Psoas muscle (tissue), 8 donors: ENCODE results near the gene PLCD1. TPM values are rescaled to one million over a fixed set of nuclear protein-coding genes. Genes with fewer than 3 reads are reported as not detected.

Source experiments
- ATAC-seq, 4 donors: fragments of 200-7000 bp; cut with Tn5 transposase; one replicate each; pipeline ENCODE4 v1.9.1; 2020; ENCODE audit warnings: moderate library complexity in 3 of 4, mild to moderate bottlenecking in 2 of 4
- DNase-seq, 2 donors: peaks; one replicate each; pipeline ENCODE4 v3.0.0-alpha.2; 2020
- H3K27ac ChIP-seq: fragments of 200-600 bp; one replicate; pipeline ENCODE4 v1.8.0; 2022
- H3K27me3 ChIP-seq, 3 donors: fragments of 200-600 bp in 1 of 3; one replicate each; pipeline versions ENCODE4 v1.6.1 to v1.8.0; 2013 to 2022; ENCODE audit warnings: low read length in 2 of 3, mild to moderate bottlenecking in 2 of 3, moderate library complexity in 1 of 3; ENCODE audit not compliant: insufficient read depth in 3 of 3
- H3K36me3 ChIP-seq, 2 donors: fragments of 200-600 bp in 1 of 2; one replicate each; pipeline versions ENCODE4 v1.6.1 to v1.8.0; 2013 to 2022; ENCODE audit warnings: low read depth in 1 of 2, mild to moderate bottlenecking in 1 of 2, moderate library complexity in 1 of 2; ENCODE audit not compliant: insufficient read depth in 1 of 2
- H3K4me1 ChIP-seq: fragments of 200-600 bp; one replicate; pipeline ENCODE4 v1.8.0; 2022
- H3K4me3 ChIP-seq: fragments of 200-600 bp; one replicate; pipeline ENCODE4 v1.8.0; 2022; ENCODE audit warnings: mild to moderate bottlenecking
- H3K9me3 ChIP-seq: fragments of 200-600 bp; one replicate; pipeline ENCODE4 v1.8.0; 2022
- CTCF ChIP-seq: fragments of 200-600 bp; IDR thresholded peaks from one replicate; pipeline ENCODE4 v1.8.0; 2022; ENCODE audit warnings: antibody characterized with exemption
- WGBS, 3 donors: extraction: QIAGEN DNeasy Blood & Tissue Kit; methylation state at CpG; one replicate each; pipeline versions ENCODE4 v1.1.6 to v1.1.7; 2013; 5-methylcytosine and 5-hydroxymethylcytosine counted together
- intact Hi-C, 2 donors: fragments of 100-400 bp; cut with DNase I; formaldehyde crosslinking; loops; one replicate each; pipeline versions ENCODE4 v1.11.0 to v1.14.2; 2022
- polyA plus RNA-seq, 3 donors: library from polyadenylated mRNA; stranded (reverse); fragments of 200-250 nt; gene quantifications; one replicate each; pipeline ENCODE4 v1.2.3, GENCODE V29; 2013
- total RNA-seq, 4 donors: library from RNA; stranded (reverse); fragmentation: NEBNext Ultra II Directional in 2 of 4; extraction: Animal tissue kit (Norgen Biotek cat#: 25700) in 2 of 4; gene quantifications; one replicate each; pipeline versions ENCODE4 v1.2.1 to v1.2.4, GENCODE V29; 2021 to 2023
- donor health status: healthy with polysubstance abuse.
- donor health status: DM: no; HTN: no; CAD: no; lungs with moderate emphysema.
- donor health status: Bipolar disorder and iron deficiency.
- donor health status: healthy.
- donor health status: DM: yes; HTN: yes; CAD: no.
- donor health status: DM: no; HTN: no; CAD: no.
- donor health status: DM: no; HTN: no; CAD: no.
- donor health status: DM: yes; HTN: yes; CAD: no.

The PLCD1 gene
- total and polyA plus RNA-seq, 7 donors: 2.4 to 7.9 (median 4.8) TPM

GRCh38 chr3:37968199-37968598 lies 61.2 kb downstream of the PLCD1 start:
- DNase-seq: no peak
- H3K27me3 ChIP-seq: no peaks in the 10 kb centered on the region
- no peaks in the 10 kb centered on the region for H3K36me3 ChIP-seq
- H3K9me3 ChIP-seq: no peaks in the 10 kb centered on the region
- no peak overlapping the region for H3K4me3 ChIP-seq
- intact Hi-C loops: no loop called here
- no peak for ATAC-seq
- WGBS, 3 donors: 59 to 74% (median 68%) methylated on average over 9 of the region's 9 CpGs
- peaks cover 13% of the 10 kb centered on the region for H3K4me1 ChIP-seq
- no peak for TF ChIP-seq CTCF
- peak overlapping the region; percentile 7 for H3K27ac ChIP-seq

DNA sequence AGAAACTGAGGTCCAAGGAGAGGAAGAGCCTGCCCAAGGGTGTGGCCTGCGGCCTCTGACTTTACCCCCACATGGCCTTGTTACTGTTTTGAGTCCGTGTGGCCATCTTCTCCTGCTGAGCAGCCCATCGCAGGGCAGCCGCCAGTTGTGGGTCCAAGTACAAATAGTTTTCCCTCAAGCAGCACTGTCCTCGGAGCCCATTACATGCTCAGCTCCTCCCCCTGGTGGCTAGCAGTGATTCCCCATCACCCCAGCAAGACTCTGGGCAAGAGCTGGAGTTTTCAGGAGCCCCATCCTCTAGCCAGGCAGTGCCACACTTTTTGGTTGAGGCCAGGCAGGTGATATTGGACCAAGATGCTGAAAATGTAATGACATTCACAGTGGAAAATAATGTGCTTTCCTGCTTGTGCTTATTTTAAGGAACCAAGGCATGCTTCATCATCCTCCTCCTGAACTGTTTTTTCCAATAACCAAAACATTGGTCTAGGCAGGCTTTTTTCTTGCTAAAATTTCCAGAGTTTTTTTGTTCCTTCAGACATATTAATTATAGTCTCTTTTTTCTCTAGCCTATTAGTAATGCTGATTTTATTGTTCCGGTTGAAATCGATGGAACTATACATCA lies 62.1 kb downstream of the PLCD1 start:
- no peaks in the 10 kb centered on the region for H3K9me3 ChIP-seq
- H3K27me3 ChIP-seq: no peaks in the 10 kb centered on the region
- peak; percentile 64 for DNase-seq
- WGBS, 3 donors: 42 to 57% (median 51%) methylated on average over 7 of the region's 7 CpGs
- peak; percentile 56 to 75 (median 68) for ATAC-seq
- peaks cover 19% of the 10 kb centered on the region for H3K4me1 ChIP-seq
- H3K27ac ChIP-seq: no peak overlapping the region
- H3K4me3 ChIP-seq: no peak overlapping the region
- TF ChIP-seq CTCF: peak; percentile 68
- no peaks in the 10 kb centered on the region for H3K36me3 ChIP-seq
- intact Hi-C loops: loop anchor here (2.0 kb wide), 2 partner anchors 111 to 113 kb away; no protein-coding TSS in a partner anchor

DNA sequence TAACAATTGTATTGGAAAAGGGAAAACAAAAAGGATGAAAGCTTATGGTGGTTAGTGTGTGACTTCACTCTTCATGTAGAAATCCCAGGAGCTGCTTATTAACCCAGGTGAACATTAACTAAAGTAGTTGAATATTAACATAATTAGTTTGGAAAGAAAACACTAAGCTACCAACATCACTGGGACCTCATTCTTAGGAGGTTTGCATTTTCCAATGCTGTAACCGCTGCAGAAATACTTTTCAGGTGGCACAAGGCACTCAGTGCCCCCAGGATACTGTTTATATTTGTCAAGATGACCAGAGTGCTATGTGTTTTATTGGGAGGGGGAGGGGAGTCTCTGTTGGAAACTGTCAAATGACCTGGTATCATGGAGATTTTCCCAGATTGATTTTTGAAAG lies 64.7 kb downstream of the PLCD1 start:
- Histone ChIP-seq H3K4me3 (no peak overlapping the region), H3K36me3 (no peaks in the 10 kb centered on the region), H3K27ac (no peak overlapping the region), H3K27me3 (no peaks in the 10 kb centered on the region), H3K4me1 (peaks cover 19% of the 10 kb centered on the region), H3K9me3 (no peaks in the 10 kb centered on the region)
- intact Hi-C loops: no loop called here
- ATAC-seq (no peak), DNase-seq (no peak)
- TF ChIP-seq CTCF: no peak
- WGBS, 3 donors: 89 to 93% (median 91%) methylated on average over 1 of the region's 1 CpG

GRCh38 chr3:37964146-37964545 lies 65.3 kb downstream of the PLCD1 start:
- peaks cover 19% of the 10 kb centered on the region for H3K4me1 ChIP-seq
- H3K27me3 ChIP-seq: no peaks in the 10 kb centered on the region
- no peaks in the 10 kb centered on the region for H3K36me3 ChIP-seq
- no peak for ATAC-seq
- no peak overlapping the region for H3K4me3 ChIP-seq
- no peak for DNase-seq
- WGBS, 3 donors: 95 to 99% (median 97%) methylated on average over 3 of the region's 3 CpGs
- intact Hi-C loops: no loop called here
- no peak for TF ChIP-seq CTCF
- H3K27ac ChIP-seq: no peak overlapping the region
- no peaks in the 10 kb centered on the region for H3K9me3 ChIP-seq

DNA sequence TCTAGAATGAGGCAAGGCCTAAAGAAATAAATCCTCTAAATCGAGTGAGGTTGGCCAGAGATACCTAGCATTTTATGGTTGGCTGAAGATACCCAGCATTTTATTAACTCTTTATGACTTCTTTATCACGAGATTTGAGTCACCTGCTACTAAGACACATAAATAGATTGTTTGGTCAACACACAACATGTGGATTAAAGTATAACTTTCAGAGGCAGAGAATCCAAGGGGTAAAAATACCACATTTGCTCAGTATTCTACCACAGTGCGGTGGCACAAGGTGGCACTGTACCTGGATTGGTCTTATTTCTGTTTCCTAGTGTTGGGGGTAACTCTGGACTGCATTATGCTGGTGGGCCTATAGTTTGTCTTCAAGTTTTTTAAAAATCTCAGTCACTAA lies 65.8 kb downstream of the PLCD1 start:
- Histone ChIP-seq H3K36me3 (no peaks in the 10 kb centered on the region), H3K4me3 (no peak overlapping the region), H3K4me1 (peaks cover 19% of the 10 kb centered on the region), H3K27me3 (no peaks in the 10 kb centered on the region), H3K9me3 (no peaks in the 10 kb centered on the region), H3K27ac (no peak overlapping the region)
- 21 to 45% (median 31%) methylated on average over 3 of the region's 3 CpGs for WGBS, 3 donors
- no peak for TF ChIP-seq CTCF
- ATAC-seq: peak in 3 of 4 donors; percentile 73 to 82 (median 80)
- DNase-seq: no peak
- intact Hi-C loops: no loop called here
